IMR-90 (cell line): ENCODE data around the gene GABRB3. TPM values are rescaled to one million over a fixed set of nuclear protein-coding genes. Genes with fewer than 3 reads are reported as not detected.

Experiments
- ATAC-seq: fragments of 200-7000 bp; cut with Tn5 transposase; 2 replicates; pipeline ENCODE4 v1.9.1; 2020; ENCODE audit warnings: low read depth, mild to moderate bottlenecking, moderate library complexity
- BruUV-seq: library from RNA; stranded (reverse); fragments of 400-500 nt; replicated peaks from 2 replicates; lab custom pipeline; 2021; lab: Mats Ljungman, UMichigan
- CTCF ChIA-PET: fragments of 300-600 bp; formaldehyde crosslinking; extraction: SDS; loops from one replicate; lab custom pipeline; 2021; ENCODE audit warnings: antibody characterized with exemption; lab: Yijun Ruan, JAX
- POLR2A ChIA-PET: fragments of 300-600 bp; sonication (Branson Sonifier 250); formaldehyde crosslinking; loops from one replicate; lab custom pipeline; 2022; ENCODE audit warnings: antibody characterized with exemption; ENCODE audit not compliant: unreplicated experiment; lab: Charles Lee
- DNase-seq: peaks from one replicate; pipeline ENCODE4 v3.0.0; 2013
- H2AFZ ChIP-seq: replicated peaks from 2 replicates; pipeline ENCODE3; 2013; ENCODE audit warnings: low read length, mild to moderate bottlenecking; ENCODE audit not compliant: poor library complexity
- H2AK5ac ChIP-seq: 2 replicates; pipeline ENCODE4 v1.6.1; 2013; ENCODE audit warnings: low read depth, low read length, inconsistent platforms
- H2AK9ac ChIP-seq: replicated peaks from 2 replicates; pipeline ENCODE3; 2013; ENCODE audit warnings: mild to moderate bottlenecking, low read depth, low read length, moderate library complexity; ENCODE audit not compliant: poor library complexity
- H2BK120ac ChIP-seq: 2 replicates; pipeline ENCODE4 v1.6.1; 2013; ENCODE audit warnings: low read depth, low read length, inconsistent platforms
- H2BK15ac ChIP-seq: 3 replicates; pipeline ENCODE4 v1.6.1; 2013; ENCODE audit warnings: low read depth, low read length, inconsistent platforms
- H2BK20ac ChIP-seq: 2 replicates; pipeline ENCODE4 v1.6.1; 2013; ENCODE audit warnings: low read depth, mild to moderate bottlenecking, inconsistent platforms, low read length, moderate library complexity
- H2BK5ac ChIP-seq: 2 replicates; pipeline ENCODE4 v1.6.1; 2013; ENCODE audit warnings: mild to moderate bottlenecking, low read depth, low read length, inconsistent platforms; ENCODE audit not compliant: poor library complexity, severe bottlenecking
- H3K14ac ChIP-seq: replicated peaks from 2 replicates; pipeline ENCODE4 v1.6.1; 2013; ENCODE audit warnings: low read depth, low read length, inconsistent platforms
- H3K18ac ChIP-seq: 2 replicates; pipeline ENCODE4 v1.6.1; 2013; ENCODE audit warnings: low read depth, low read length, control low read depth
- H3K23ac ChIP-seq: 2 replicates; pipeline ENCODE4 v1.6.1; 2013; ENCODE audit warnings: low read depth, low read length, inconsistent platforms
- H3K27ac ChIP-seq: 2 replicates; pipeline ENCODE4 v1.5.1; 2013; ENCODE audit warnings: mild to moderate bottlenecking, control low read depth, low read length; ENCODE audit not compliant: insufficient read depth
- H3K27me3 ChIP-seq: 2 replicates; pipeline ENCODE4 v1.6.1; 2013; ENCODE audit warnings: low read length; ENCODE audit not compliant: control insufficient read depth, insufficient read depth
- H3K36me3 ChIP-seq: 2 replicates; pipeline ENCODE4 v1.6.1; 2013; ENCODE audit warnings: low read length, mixed read lengths; ENCODE audit not compliant: control insufficient read depth, insufficient read depth
- H3K4ac ChIP-seq: 2 replicates; pipeline ENCODE4 v1.6.1; 2013; ENCODE audit warnings: low read depth, low read length, inconsistent platforms
- H3K4me1 ChIP-seq: 2 replicates; pipeline ENCODE4 v1.6.1; 2013; ENCODE audit warnings: low read length, mixed read lengths; ENCODE audit not compliant: control insufficient read depth, insufficient read depth
- H3K4me2 ChIP-seq: 2 replicates; pipeline ENCODE4 v1.6.1; 2013; ENCODE audit warnings: low read depth, mild to moderate bottlenecking, control low read depth, low read length, moderate library complexity
- H3K4me3 ChIP-seq: 2 replicates; pipeline ENCODE4 v1.5.1; 2013; ENCODE audit warnings: low read depth, mild to moderate bottlenecking, control low read depth, low read length, moderate library complexity; ENCODE audit not compliant: insufficient read depth
- H3K56ac ChIP-seq: 2 replicates; pipeline ENCODE4 v1.6.1; 2013; ENCODE audit warnings: low read length, inconsistent platforms; ENCODE audit not compliant: insufficient read depth; ENCODE audit errors: extremely low read depth
- H3K79me1 ChIP-seq, 2 experiments: 2 replicates each; pipeline ENCODE4 v1.6.1; 2013; ENCODE audit warnings: low read length in 2 of 2, inconsistent platforms in 1 of 2, low read depth in 1 of 2
- H3K9ac ChIP-seq: 2 replicates; pipeline ENCODE4 v1.6.1; 2013; ENCODE audit warnings: low read depth, low read length, control low read depth
- H3K9me1 ChIP-seq: 2 replicates; pipeline ENCODE4 v1.6.1; 2013; ENCODE audit warnings: low read length, inconsistent platforms; ENCODE audit not compliant: insufficient read depth
- H3K9me3 ChIP-seq: 2 replicates; pipeline ENCODE4 v1.6.1; 2013; ENCODE audit warnings: low read length; ENCODE audit not compliant: control insufficient read depth, insufficient read depth
- H4K20me1 ChIP-seq: 2 replicates; pipeline ENCODE4 v1.6.1; 2013; ENCODE audit warnings: low read length, inconsistent platforms; ENCODE audit not compliant: insufficient read depth
- H4K5ac ChIP-seq: 2 replicates; pipeline ENCODE4 v1.6.1; 2013; ENCODE audit warnings: mild to moderate bottlenecking, low read depth, low read length, control low read depth
- H4K8ac ChIP-seq, 2 experiments: 2 replicates each; pipeline ENCODE4 v1.6.1; 2013; ENCODE audit warnings: low read depth in 2 of 2, low read length in 2 of 2, control low read depth in 1 of 2, inconsistent platforms in 1 of 2
- H4K91ac ChIP-seq: 2 replicates; pipeline ENCODE4 v1.6.1; 2013; ENCODE audit warnings: low read depth, low read length, inconsistent platforms; ENCODE audit not compliant: insufficient read depth
- BHLHE40 ChIP-seq: fragments of 150-350 bp; IDR thresholded peaks from 2 replicates; pipeline ENCODE4 v1.6.1; 2016; ENCODE audit warnings: mild to moderate bottlenecking, low read depth, low read length
- CEBPB ChIP-seq: IDR thresholded peaks from 2 replicates; pipeline ENCODE4 v1.6.1; 2012; ENCODE audit warnings: low read depth, low read length, improper control_type of control experiment
- CHD1 ChIP-seq: IDR thresholded peaks from 2 replicates; pipeline ENCODE4 v1.6.1; 2012; ENCODE audit warnings: low read depth, low read length, improper control_type of control experiment
- CTCF ChIP-seq: conservative IDR thresholded peaks from 2 replicates; pipeline ENCODE4 v1.5.1; 2012; ENCODE audit warnings: mild to moderate bottlenecking, low read depth, low read length, improper control_type of control experiment
- ELK1 ChIP-seq: fragments of 150-350 bp; IDR thresholded peaks from 2 replicates; pipeline ENCODE4 v1.6.1; 2016; ENCODE audit warnings: low read depth, mild to moderate bottlenecking, low read length, moderate library complexity, borderline replicate concordance
- MAFK ChIP-seq: IDR thresholded peaks from 2 replicates; pipeline ENCODE4 v1.6.1; 2012; ENCODE audit warnings: low read depth, low read length, improper control_type of control experiment
- MAZ ChIP-seq: IDR thresholded peaks from 2 replicates; pipeline ENCODE4 v1.6.1; 2012; ENCODE audit warnings: low read depth, mild to moderate bottlenecking, low read length, improper control_type of control experiment, moderate library complexity, borderline replicate concordance
- POLR2A ChIP-seq: IDR thresholded peaks from 2 replicates; pipeline ENCODE4 v1.6.1; 2012; ENCODE audit warnings: mild to moderate bottlenecking, low read depth, low read length
- RAD21 ChIP-seq: IDR thresholded peaks from 2 replicates; pipeline ENCODE4 v1.6.1; 2012; ENCODE audit warnings: low read length, improper control_type of control experiment
- RFX5 ChIP-seq: IDR thresholded peaks from 2 replicates; pipeline ENCODE4 v1.8.0; 2012; ENCODE audit warnings: low read depth, mild to moderate bottlenecking, low read length, moderate library complexity
- SMC3 ChIP-seq: fragments of 150-350 bp; IDR thresholded peaks from 2 replicates; pipeline ENCODE4 v1.6.1; 2016; ENCODE audit warnings: low read depth, mild to moderate bottlenecking, antibody characterized with exemption, low read length, moderate library complexity
- USF2 ChIP-seq: fragments of 150-350 bp; IDR thresholded peaks from 2 replicates; pipeline ENCODE4 v1.6.1; 2017; ENCODE audit warnings: mild to moderate bottlenecking, antibody characterized with exemption, low read length, low read depth
- WGBS, 2 experiments: methylation state at CpG; one replicate each; pipeline versions ENCODE4 v1.1.5 to v1.1.7; 2013; ENCODE audit warnings: missing lambda C conversion rate in 2 of 2; ENCODE audit not compliant: insufficient read length in 1 of 2; ENCODE audit errors: extremely low coverage in 2 of 2; 5-methylcytosine and 5-hydroxymethylcytosine counted together
- dilution Hi-C: fragments of 300-500 bp; cut with HindIII; formaldehyde crosslinking; loops from one replicate; pipeline ENCODE4 v1.14.3; 2018; ENCODE audit warnings: low sequenced_read_pairs; ENCODE audit not compliant: unreplicated experiment
- in situ Hi-C: fragments of 300-500 bp; cut with MboI; formaldehyde crosslinking; loops from 3 replicates; pipeline ENCODE4 v1.14.3; 2019; ENCODE audit warnings: low sequenced_read_pairs, inconsistent platforms, mixed read lengths
- intact Hi-C: fragments of 100-400 bp; cut with micrococcal nuclease; formaldehyde crosslinking; loops from 2 replicates; pipeline ENCODE4 v1.10.0; 2022
- polyA plus RNA-seq, 3 experiments: library from polyadenylated mRNA; depleted of rRNA; stranded (reverse); fragments of >200 nt; gene quantifications; 2 replicates each; pipeline ENCODE4 v1.2.3, GENCODE V29; 2012; ENCODE audit warnings: low replicate concordance in 1 of 3
- total RNA-seq: library from RNA; depleted of rRNA; stranded (reverse); fragments of >200 nt; gene quantifications from 2 replicates; pipeline ENCODE4 v1.2.3, GENCODE V29; 2012

Gene GABRB3
- total and polyA plus RNA-seq, 2 of the 4 experiments (the other 2 are of a cell fraction), result 0.36 to 0.54 TPM

- Histone ChIP-seq H4K5ac (no peak overlapping the region), H2AK5ac (no peak overlapping the region), H3K4me2 (no peak overlapping the region), H3K9ac (no peak overlapping the region), H2BK15ac (no peak overlapping the region), H3K23ac (no peak overlapping the region), H3K56ac (no peak overlapping the region), H2BK120ac (no peak overlapping the region), H3K18ac (no peak overlapping the region), H4K20me1 (no peaks in the 10 kb centered on the region), H4K8ac (no peak overlapping the region), H3K9me3 (peaks cover 13% of the 10 kb centered on the region), H2BK5ac (no peak overlapping the region), H3K27me3 (no peaks in the 10 kb centered on the region), H3K79me1 (no peaks in the 10 kb centered on the region), H2AFZ (no peak overlapping the region), H2AK9ac (no peak overlapping the region), H3K14ac (no peak overlapping the region), H4K91ac (no peak overlapping the region), H3K27ac (no peak overlapping the region), H2BK20ac (no peak overlapping the region), H3K4me3 (no peak overlapping the region), H3K9me1 (no peaks in the 10 kb centered on the region), H3K4ac (no peak overlapping the region), H3K4me1 (no peaks in the 10 kb centered on the region), H3K36me3 (no peaks in the 10 kb centered on the region)
- in situ Hi-C loops, result no loop called here
- dilution Hi-C loops, result no loop called here
- no peak for ATAC-seq
- CTCF ChIA-PET, result no interaction called here
- POLR2A ChIA-PET, result no interaction called here
- intact Hi-C loops, result no loop called here
- WGBS, 2 experiments, result no CpG with 5 or more reads among the region's 5 CpGs
- no peak for DNase-seq
- no TSS peak for BruUV-seq
- TF ChIP-seq CTCF (no peak), POLR2A (no peak), ELK1 (no peak), MAFK (no peak), RFX5 (no peak), USF2 (no peak), RAD21 (no peak), CHD1 (no peak), CEBPB (no peak), MAZ (no peak), BHLHE40 (no peak), SMC3 (no peak)
These were observed 201.5 kb downstream of the GABRB3 start for GRCh38 chr15:26571346-26571745.
